Measurements from ENCODE around the gene GRIN2A. TPM values are rescaled to one million over a fixed set of nuclear protein-coding genes. Genes with fewer than 3 reads are reported as not detected.

GRIN2A gene
- total RNA-seq, 1 experiment from 2014 or later: not detected

- intact Hi-C loops (cut with micrococcal nuclease): no loop called here
- no peaks in the 10 kb centered on the region for H3K36me3 Mint-ChIP-seq (ENCODE audit: insufficient read depth, unreplicated experiment)
- ChIA-PET POLR2A (no interaction called here), CTCF (interaction anchor here (0.7 to 1.0 kb wide), 3 partner anchors 10 to 1521 kb away, joined by 3 read pairs; no protein-coding TSS in a partner anchor)
- TF ChIP-seq CTCF (IDR thresholded peaks at IDR 0.05; ENCODE audit: unreplicated experiment): no peak
- no peak overlapping the region for H3K4me3 Mint-ChIP-seq (ENCODE audit: unreplicated experiment)
- H3K4me1 Mint-ChIP-seq (ENCODE audit: insufficient read depth, unreplicated experiment): no peaks in the 10 kb centered on the region
- DNase-seq (ENCODE audit: unreplicated experiment): no peak
- H3K27me3 Mint-ChIP-seq (ENCODE audit: insufficient read depth, unreplicated experiment): no peaks in the 10 kb centered on the region
- no peak overlapping the region for H3K27ac Mint-ChIP-seq (ENCODE audit: low read depth, unreplicated experiment)
- BruUV-seq (replicated peaks): no TSS peak
- H3K9me3 Mint-ChIP-seq (ENCODE audit: unreplicated experiment): peaks cover 7% of the 10 kb centered on the region
Measured at GRCh38 chr16:10178526-10178925, 3.7 kb downstream of the GRIN2A start.

- Mint-ChIP-seq H3K27ac (ENCODE audit: low read depth, unreplicated experiment) (no peak overlapping the region), H3K9me3 (ENCODE audit: unreplicated experiment) (peaks cover 7% of the 10 kb centered on the region), H3K27me3 (ENCODE audit: insufficient read depth, unreplicated experiment) (no peaks in the 10 kb centered on the region), H3K4me3 (ENCODE audit: unreplicated experiment) (no peak overlapping the region), H3K4me1 (ENCODE audit: insufficient read depth, unreplicated experiment) (no peaks in the 10 kb centered on the region), H3K36me3 (ENCODE audit: insufficient read depth, unreplicated experiment) (no peaks in the 10 kb centered on the region)
- CTCF ChIA-PET: interaction anchor here (0.7 to 1.0 kb wide), 3 partner anchors 10 to 1521 kb away, joined by 3 read pairs; no protein-coding TSS in a partner anchor
- intact Hi-C loops (cut with micrococcal nuclease): no loop called here
- POLR2A ChIA-PET: interaction anchor here (0.6 kb wide), 1 partner anchor 12 kb away, joined by 3 read pairs; no protein-coding TSS in a partner anchor
- no TSS peak for BruUV-seq (replicated peaks)
- peak; percentile 58 for DNase-seq (ENCODE audit: unreplicated experiment)
- TF ChIP-seq CTCF (IDR thresholded peaks at IDR 0.05; ENCODE audit: unreplicated experiment): no peak
Measured at GRCh38 chr16:10178080-10178479, 4.1 kb downstream of the GRIN2A start.

- BruUV-seq (replicated peaks): no TSS peak
- peak; percentile 43 for DNase-seq (ENCODE audit: unreplicated experiment)
- Mint-ChIP-seq H3K27me3 (ENCODE audit: insufficient read depth, unreplicated experiment) (no peaks in the 10 kb centered on the region), H3K9me3 (ENCODE audit: unreplicated experiment) (peaks cover 11% of the 10 kb centered on the region), H3K4me1 (ENCODE audit: insufficient read depth, unreplicated experiment) (no peaks in the 10 kb centered on the region), H3K36me3 (ENCODE audit: insufficient read depth, unreplicated experiment) (no peaks in the 10 kb centered on the region), H3K27ac (ENCODE audit: low read depth, unreplicated experiment) (no peak overlapping the region), H3K4me3 (ENCODE audit: unreplicated experiment) (no peak overlapping the region)
- POLR2A ChIA-PET: interaction anchor here (0.6 kb wide), 1 partner anchor 29 kb away, joined by 3 read pairs; no protein-coding TSS in a partner anchor
- CTCF ChIA-PET: interaction anchor here (0.6 kb wide), 1 partner anchor 270 kb away, joined by 3 read pairs; no protein-coding TSS in a partner anchor
- TF ChIP-seq CTCF (IDR thresholded peaks at IDR 0.05; ENCODE audit: unreplicated experiment): no peak
- intact Hi-C loops (cut with micrococcal nuclease): no loop called here
Measured at GRCh38 chr16:10172848-10173655, 9.2 kb downstream of the GRIN2A start.

- Mint-ChIP-seq H3K9me3 (ENCODE audit: unreplicated experiment) (peaks cover 11% of the 10 kb centered on the region), H3K27ac (ENCODE audit: low read depth, unreplicated experiment) (no peak overlapping the region), H3K27me3 (ENCODE audit: insufficient read depth, unreplicated experiment) (no peaks in the 10 kb centered on the region), H3K4me3 (ENCODE audit: unreplicated experiment) (no peak overlapping the region), H3K4me1 (ENCODE audit: insufficient read depth, unreplicated experiment) (no peaks in the 10 kb centered on the region), H3K36me3 (ENCODE audit: insufficient read depth, unreplicated experiment) (no peaks in the 10 kb centered on the region)
- no peak for TF ChIP-seq CTCF (IDR thresholded peaks at IDR 0.05; ENCODE audit: unreplicated experiment)
- ChIA-PET CTCF (no interaction called here), POLR2A (no interaction called here)
- no peak for DNase-seq (ENCODE audit: unreplicated experiment)
- intact Hi-C loops (cut with micrococcal nuclease): no loop called here
- BruUV-seq (replicated peaks): no TSS peak
Measured at GRCh38 chr16:10171221-10171620, 11.0 kb downstream of the GRIN2A start.

All from MCF 10A (cell line).